GM12801 (cell line): ENCODE results near the gene PDSS2.

Experiments used
- CTCF ChIP-seq: IDR thresholded peaks from one replicate; pipeline ENCODE4 v1.5.1; 2011; ENCODE audit warnings: control low read depth; ENCODE audit not compliant: insufficient read length; ENCODE audit errors: extremely low read depth

Gene PDSS2

DNA sequence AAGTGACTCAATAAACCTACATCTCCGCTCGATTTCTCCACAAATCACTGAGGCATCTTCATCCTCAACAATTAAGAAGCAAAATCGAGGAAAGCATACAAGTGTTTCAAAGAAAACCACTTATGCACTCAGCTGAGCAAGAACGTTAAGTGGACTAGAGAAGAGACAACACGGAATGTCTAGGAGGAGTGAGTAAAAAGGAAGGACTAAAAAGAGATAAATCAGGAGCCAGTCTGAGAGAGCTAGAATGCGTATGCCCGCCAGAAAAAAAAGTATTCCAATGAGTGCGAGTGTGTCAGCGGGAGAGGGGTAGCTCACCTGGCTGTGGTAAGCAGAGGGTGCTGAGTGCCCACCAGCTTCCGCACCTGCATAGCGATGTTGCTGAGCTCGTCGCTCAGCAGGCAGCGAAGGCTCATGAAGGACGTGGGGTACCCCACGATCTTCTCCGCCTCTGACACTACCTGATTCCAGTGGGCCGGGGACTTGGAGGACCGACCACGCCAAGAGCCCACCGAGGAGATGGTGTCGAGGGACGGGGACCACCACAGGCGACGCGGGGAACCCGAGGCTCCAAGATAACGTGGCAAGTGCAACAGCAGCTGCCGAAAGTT is 587 bp downstream of the PDSS2 start:
- TF ChIP-seq CTCF, result no peak

DNA sequence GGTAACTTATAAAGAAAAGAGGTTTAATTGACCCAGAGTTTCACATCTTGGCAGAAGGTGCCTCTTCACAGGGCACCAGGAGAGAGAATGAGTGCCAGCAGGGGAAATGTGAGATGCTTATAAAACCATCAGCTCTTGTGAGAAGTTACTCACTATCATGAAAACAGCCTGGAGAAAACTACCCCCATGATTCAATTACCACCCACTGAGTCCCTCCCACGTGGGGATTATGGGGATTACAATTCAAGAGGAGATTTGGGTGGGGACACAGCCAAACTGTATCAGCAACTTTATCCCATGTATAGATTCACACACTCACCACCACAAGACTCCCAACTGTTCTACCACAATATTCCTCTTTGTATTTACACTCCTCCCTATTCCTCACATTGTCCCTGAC is 10.6 kb downstream of the PDSS2 start:
- no peak for TF ChIP-seq CTCF

GRCh38 chr6:107447663-107448216 is 11.6 kb downstream of the PDSS2 start:
- no peak for TF ChIP-seq CTCF

- TF ChIP-seq CTCF, result no peak
These were observed 15.1 kb downstream of the PDSS2 start for GRCh38 chr6:107444277-107444676.

- TF ChIP-seq CTCF, result no peak
These were observed 15.6 kb downstream of the PDSS2 start for GRCh38 chr6:107443608-107444267.

DNA sequence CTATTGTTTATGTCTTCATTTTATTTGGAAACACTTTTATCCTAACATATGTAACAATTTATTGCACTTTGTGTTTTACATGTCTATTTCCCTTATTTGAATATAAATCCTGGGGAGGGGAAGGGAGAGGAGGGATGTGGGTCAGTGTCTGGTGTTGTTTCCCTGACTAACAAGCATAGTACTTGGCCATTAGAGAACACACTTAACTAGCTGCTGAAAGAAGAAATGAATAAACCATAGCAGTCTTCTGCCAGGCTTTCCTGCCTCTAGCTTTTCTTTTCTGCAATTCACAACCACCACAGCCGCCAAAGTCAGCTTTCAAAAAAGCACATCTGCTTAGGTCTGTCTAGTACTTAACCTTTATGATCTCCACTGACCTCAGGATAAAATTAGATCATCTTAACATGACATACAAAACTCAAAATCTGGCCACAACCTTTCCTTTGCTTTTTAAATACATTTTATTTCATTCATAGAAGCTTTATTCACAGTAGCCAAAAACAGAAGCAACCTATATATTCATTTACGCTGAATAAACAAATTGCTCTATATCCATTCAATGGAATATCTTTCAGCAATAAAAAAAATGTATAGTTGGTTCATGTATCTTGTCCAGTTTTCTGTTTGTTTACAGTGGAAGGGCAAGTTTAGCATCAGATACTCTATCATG is 16.3 kb downstream of the PDSS2 start:
- TF ChIP-seq CTCF, result no peak

DNA sequence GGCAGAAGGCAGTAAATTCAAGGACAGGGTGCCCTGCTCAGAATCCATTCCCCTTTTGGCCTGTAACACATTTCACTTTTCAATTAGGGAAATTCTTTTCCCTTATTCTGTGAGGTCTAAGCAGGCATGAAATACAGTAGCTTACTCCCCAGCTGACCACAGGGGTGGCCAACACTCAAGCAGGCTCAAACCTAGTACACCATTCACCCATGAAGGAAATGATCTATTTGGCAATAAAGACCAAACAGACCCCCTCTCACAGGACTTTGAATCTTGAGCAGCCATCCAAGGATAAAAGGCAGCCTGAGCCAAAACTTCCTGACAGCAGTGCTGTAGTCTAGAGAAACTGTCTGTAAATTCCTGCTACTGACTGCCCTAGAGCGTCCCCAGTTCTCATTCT is 17.7 kb downstream of the PDSS2 start:
- no peak for TF ChIP-seq CTCF
